Measurements from ENCODE around the gene KCNQ4.

KCNQ4 gene

DNA sequence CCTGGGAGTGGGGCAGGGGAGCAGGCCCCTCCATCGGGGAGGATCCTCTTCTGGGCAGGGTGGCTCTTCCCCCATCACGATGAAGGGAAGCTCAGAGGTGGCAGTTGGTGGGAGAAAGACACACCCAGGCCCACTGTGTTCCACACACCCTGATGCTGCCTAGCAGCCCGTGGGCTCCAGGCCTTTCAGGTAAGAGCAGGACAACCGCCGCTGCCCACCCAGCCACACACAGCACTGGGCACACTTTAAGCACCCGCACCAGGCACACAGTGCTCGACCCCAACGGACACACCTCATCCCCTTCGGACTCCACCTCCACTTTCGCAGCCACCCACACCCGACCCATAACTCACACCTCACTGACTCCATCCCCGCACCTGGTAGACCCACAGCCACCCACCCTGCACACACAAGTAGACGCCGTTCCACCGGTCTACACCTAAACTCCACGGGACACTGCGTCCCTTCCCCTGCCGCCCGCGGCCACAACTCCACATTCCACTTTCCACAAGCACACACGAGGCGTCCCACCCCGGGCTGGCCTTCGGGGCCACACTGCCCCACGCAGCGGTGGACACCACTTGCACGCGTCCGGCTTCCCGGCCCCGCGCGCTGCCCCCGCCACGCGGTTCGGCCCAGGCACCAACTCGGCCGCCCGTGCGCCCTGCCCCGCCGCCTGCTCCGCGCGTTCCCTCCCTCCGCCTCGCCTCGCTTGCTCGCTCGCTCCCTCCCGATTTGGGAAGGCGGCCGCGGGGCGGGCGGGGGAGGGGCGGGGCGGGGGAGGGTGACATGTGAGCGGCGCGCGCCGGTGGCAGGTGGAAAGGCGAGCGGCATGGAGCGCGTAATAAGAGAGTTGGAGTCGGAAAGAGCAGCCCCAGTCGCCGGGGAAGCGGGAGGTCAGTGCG, at the start of gene KCNQ4:
Gene KCNQ4 (plus strand): TSS at position 787 of the 905 bp plus-strand sequence. CDS start 307 bp downstream, outside the sequence.
- no peak for DNase-seq (ENCODE audit: low read depth)

- no peak for DNase-seq (ENCODE audit: low read depth)
Observed at GRCh38 chr1:40734882-40735628, 48.5 kb upstream of the KCNQ4 start.

DNA sequence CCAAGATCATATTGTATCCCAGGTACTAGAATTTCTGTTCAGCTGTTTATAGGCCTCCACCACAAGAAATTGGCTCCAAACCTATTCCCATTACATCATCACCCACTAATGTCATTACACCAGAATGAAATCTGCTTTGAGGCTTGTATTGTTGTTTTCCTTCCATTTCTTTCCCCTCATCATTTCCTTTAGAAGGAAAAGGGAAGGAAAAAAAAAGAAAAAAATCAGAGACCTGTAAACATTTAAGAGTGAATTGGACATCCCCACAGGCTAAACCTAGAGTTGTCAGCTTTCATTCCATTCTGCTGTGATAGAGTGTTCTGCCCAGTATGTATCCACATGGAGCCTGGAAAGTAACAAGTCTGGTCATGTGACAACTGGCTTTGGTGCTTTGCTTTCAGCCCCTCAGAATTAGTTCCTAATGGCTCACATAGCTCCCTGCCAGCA, 47.5 kb upstream of the KCNQ4 start:
- DNase-seq (ENCODE audit: low read depth), result no peak

DNA sequence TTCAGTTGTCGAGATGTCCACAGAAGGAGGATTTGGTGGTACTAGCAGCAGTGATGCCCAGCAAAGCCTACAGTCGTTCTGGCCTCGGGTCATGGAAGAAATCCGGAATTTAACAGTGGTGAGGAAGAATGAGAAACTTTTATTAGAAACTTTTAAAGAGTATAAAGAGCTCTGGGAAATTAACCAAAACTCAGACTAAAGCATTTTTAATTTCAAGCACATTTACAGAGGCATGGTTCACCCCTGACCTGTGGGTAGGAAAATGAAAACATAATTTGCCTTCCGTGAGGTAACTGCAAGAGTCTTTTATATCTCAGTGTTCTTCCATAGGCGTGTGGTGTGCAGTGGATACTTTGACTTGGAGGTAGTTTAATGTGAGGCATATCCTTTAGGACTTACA, 44.8 kb upstream of the KCNQ4 start:
- DNase-seq (ENCODE audit: low read depth), result no peak

- DNase-seq (ENCODE audit: low read depth), result no peak
Observed at GRCh38 chr1:40739455-40740008, 44.1 kb upstream of the KCNQ4 start.

DNA sequence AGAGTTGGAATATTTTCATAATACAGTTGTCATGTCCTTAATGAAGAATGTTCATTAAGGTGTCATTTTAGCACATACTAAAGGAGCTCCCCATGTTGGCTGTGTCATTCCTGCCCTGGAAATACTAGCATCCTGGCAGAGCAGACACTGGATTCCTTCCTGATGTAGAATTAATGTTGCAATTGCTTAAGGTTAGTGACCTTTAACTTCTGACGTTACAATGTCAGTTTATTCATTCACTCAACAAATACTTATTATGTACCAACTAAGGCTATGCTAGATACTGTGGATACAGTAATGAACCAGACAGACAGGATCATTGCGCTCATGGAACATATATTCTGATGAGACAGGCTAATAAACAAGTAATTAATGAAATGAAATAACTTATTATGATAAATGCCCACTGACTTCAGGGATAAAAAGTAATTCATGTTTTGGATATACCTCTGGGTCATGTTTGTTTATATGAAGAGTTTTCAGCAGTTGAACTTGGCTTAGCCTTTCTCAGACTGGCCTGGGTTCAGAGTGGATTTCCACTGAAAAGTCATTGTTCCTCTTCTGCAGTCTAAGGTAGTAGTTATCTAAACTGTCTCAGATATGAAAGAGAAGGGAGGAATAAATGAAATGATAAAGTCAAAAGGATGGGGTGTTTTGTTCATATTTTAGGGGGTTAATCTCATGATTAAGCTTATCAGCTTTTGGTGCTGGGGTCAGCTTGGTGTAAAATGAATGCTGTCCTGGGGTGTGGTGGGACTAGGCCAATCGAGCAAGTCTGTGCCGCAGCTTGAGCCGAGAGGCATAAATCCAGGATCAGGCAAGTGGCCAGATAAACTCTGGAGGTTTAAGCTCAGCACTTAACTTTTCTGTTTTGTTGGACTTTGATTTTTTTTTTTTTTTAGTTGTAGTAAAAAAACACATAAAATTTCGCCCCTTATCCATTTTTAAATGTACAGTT, 43.3 kb upstream of the KCNQ4 start:
- no peak for DNase-seq (ENCODE audit: low read depth)

DNA sequence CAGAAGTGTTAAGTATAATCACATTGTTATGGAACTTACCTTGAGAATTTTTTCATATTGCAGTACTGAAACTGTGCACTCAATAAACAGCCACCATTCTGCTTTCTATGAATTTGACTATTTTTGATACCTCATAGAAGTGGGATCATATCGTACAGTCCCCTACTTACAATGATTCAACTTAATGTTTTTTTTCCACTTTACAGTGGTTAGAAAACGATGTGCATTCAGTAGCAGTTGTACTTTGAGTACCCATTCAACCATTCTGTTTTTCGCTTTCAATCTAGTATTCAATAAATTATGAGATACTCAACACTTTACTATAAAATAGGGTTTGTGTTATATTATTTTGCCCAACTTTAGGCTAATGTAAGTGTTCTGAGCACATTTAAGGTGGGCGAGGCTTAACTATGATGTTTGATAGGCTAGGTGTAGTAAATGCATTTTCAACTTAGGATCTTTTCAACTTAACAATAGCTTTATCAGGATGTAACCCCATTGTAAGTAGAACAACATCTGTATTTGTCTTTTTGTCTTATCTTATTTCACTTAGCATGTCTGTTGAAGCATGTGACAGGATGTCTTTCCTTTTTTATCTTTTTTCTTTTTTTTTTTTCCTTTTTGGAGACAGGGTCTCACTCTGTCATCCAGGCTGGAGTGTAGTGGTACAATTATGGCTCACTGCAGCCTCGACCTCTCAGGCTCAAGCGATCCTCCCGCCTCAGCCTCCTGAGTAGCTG, 42.4 kb upstream of the KCNQ4 start:
- no peak for DNase-seq (ENCODE audit: low read depth)

DNA sequence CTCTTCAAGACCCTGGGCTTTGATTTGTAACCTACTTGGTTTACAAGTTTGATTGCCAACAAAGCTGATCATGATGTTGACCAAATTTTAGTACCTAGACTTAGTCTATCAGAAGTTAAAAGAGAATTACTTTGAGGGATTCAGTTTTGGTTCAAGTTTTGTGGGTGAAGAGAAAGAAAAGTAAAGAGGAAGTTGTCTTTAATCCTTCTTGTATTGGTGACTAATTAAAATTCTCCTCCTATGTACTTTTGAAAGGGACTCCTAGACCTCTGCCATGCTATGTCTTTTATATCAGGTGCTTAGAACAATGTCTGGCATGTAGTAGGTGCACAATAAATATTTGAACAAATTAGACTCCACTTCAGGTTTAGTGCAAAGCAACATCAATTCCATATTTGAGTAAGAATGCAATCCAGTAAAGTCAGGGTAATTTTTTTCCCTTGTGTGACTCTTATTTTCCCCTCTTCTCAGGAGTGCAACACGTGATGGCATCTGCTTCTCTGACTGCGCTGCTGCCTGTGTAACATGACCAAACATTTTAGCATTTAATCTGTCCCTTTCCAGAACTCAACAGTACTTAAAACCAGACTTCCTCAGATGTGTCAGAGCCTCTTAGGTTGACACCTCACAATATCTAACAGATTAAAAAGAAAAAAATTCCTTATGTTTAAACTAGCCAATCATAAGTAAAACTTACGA, 41.1 kb upstream of the KCNQ4 start:
- DNase-seq (ENCODE audit: low read depth), result no peak

DNA sequence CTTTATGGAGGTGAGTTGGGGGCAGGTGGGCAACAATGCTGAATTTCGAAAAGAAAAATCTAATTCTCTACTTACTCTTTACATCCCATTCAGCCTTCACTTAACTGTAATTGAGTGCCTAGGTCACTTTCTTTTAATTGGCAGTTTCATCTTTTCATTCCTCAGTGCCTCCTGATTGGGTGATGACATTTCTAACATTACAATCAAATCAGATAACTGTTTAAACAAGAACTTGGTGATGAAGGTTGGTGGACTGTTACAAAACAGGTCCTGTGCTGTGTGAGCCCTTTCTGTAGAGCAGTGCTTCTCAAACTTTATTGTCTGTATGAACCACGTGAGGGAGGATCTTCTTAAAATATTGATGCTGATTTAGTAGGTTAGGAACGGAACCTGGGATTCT, 40.1 kb upstream of the KCNQ4 start:
- no peak for DNase-seq (ENCODE audit: low read depth)

- no peak for DNase-seq (ENCODE audit: low read depth)
Observed at GRCh38 chr1:40743860-40744259, 39.7 kb upstream of the KCNQ4 start.

GRCh38 chr1:40745176-40745575, 38.4 kb upstream of the KCNQ4 start:
- no peak for DNase-seq (ENCODE audit: low read depth)

DNA sequence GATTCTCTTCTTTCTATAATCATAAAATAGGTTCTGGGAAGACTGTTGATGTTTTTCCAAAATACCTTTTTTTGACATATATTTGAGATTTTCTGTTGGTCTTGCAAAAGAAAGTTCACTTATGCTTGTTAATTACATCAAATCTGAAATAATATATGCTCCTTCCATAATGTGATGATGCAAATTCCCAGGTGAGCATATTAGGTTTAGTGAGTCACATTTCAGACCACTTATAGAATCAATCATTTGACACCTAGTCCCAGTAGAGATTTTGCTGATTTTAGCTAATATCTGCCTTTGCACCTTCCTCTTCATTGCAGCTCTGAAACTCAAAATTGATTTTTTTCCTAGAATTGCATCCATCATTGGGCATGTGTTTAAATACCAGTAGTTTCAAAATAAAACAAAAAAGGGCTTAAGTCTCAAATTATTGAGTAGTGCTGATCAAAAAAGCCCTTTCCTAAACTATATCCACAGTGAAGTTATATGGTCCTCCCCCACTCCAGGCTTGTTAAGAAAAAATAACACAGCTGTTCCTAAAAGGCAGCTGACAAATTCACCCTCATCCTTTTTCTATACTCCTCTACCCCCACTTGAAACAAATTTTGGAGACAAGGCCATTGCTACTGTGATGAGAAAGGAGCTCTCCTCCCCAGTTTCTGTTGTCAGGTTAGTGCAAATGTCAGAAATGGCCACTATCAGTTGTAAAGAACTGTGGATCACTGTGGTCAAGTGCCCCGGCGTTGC, 37.1 kb upstream of the KCNQ4 start:
- DNase-seq (ENCODE audit: low read depth), result no peak

DNA sequence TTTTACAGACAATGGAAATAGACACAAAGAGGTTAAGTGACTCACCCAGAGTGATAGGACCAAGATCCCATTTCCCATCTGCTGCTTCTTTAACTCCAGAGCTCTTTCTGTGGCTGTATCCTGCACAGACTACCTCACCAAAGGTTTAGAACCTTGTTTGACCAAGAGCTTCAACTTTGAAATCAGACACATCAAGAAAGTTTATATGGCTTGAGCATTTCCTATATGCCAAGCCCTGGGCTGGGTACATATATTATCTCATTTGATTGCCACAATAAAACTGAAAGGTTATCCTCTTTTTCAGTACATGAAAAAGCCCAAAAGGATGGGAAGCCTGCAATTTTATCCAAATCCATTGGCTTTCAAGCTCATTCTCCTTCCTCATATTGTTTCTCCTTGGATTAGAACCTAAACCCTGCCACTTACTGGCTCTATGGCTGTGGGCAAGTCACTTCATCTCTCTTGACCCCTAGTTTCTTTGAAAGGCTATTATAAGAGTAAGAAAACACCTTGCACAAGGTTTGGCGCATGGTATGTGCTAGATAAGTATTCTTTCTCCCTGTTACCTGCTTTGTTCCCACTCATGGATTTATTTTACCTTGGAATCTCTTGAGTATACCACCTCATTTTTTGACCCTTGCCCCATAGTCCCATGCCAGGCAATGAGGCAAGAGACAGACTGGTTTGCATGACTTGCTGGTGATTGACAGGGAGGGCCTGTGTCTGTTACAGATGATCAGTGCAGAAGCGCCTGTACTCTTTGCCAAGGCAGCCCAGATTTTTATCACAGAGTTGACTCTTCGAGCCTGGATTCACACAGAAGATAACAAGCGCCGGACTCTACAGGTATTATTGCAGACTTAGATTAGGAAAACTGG, 34.5 kb upstream of the KCNQ4 start:
- no peak for DNase-seq (ENCODE audit: low read depth)

GRCh38 chr1:40749817-40750216, 33.8 kb upstream of the KCNQ4 start:
- no peak for DNase-seq (ENCODE audit: low read depth)

DNA sequence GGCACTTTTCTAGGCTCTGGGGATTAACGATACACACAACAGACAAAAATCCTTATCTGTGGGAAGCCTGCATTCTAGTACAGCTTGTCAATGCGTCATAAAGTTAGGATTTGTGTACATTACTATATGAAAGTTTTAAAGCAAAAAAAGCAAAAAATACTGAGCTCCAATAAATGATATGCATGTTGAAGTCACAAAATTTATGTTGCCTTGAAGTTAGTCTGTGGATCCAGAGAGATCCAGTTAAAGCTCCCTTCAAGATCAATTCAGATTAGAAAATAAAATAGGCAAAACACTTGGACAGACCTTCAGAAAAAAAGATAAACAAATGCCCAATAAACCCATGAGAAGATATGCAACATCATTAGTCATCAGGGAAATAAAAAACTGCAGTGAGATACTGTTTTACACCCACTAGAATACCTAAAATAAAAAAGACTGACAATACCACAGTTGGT, 33.1 kb upstream of the KCNQ4 start:
- no peak for DNase-seq (ENCODE audit: low read depth)

DNA sequence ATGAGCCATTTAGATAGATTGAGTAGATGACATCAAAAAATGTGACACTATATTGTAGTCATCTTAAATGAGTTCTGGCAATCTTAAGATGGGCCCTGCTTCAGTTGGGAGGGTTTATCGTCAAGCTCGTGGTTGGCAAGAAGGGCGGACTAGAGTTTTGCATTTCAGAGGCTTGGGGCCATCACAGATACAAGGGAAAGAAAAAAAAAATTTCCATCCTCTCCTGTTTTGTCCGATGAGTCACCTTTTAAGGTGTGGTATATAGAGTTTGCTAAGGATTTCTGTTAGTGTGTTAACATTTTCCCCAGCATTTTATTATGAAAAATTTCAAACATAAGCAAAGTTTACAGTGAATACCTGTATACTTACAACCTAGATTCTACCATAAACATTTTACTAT, 31.8 kb upstream of the KCNQ4 start:
- no peak for DNase-seq (ENCODE audit: low read depth)

- DNase-seq (ENCODE audit: low read depth), result no peak
Observed at GRCh38 chr1:40753142-40753882, 30.3 kb upstream of the KCNQ4 start.

GRCh38 chr1:40754201-40754600, 29.4 kb upstream of the KCNQ4 start:
- no peak for DNase-seq (ENCODE audit: low read depth)
